Body of pancreas (tissue), 4 donors: ENCODE data around the gene ESYT1. TPM values are rescaled to one million over a fixed set of nuclear protein-coding genes. Genes with fewer than 3 reads are reported as not detected.

Source experiments
- ATAC-seq: fragments of 150-250 bp; one replicate; pipeline ENCODE4 v1.9.1; 2016
- DNase-seq, 4 donors: peaks; one replicate each; pipeline ENCODE4 v3.0.0-alpha.2; 2019
- H3K27ac ChIP-seq, 4 donors: fragments of 200-600 bp; sonication (generic); 1 replicate in 3 of 4; 2 replicates in 1 of 4; pipeline versions ENCODE4 v1.5.1 to v1.6.1; 2016 to 2019; ENCODE audit warnings: mild to moderate bottlenecking in 1 of 4, mixed read lengths in 1 of 4, moderate library complexity in 1 of 4
- H3K27me3 ChIP-seq, 2 donors: fragments of 200-600 bp; sonication (generic); one replicate each; pipeline ENCODE4 v1.6.0; 2016; ENCODE audit warnings: mild to moderate bottlenecking in 1 of 2
- H3K36me3 ChIP-seq, 2 donors: fragments of 200-600 bp; sonication (generic); replicated peaks in 1 of 2; 2 replicates each; pipeline ENCODE4 v1.5.1; 2016; ENCODE audit warnings: low read depth in 2 of 2; ENCODE audit not compliant: insufficient read depth in 1 of 2
- H3K4me1 ChIP-seq: fragments of 200-600 bp; sonication (generic); one replicate; pipeline ENCODE4 v1.6.0; 2016
- H3K4me3 ChIP-seq, 2 donors: fragments of 200-600 bp; sonication (generic); 1 replicate in 1 of 2; 2 replicates in 1 of 2; pipeline ENCODE4 v1.5.1; 2016 to 2019
- H3K9me3 ChIP-seq, 3 donors: fragments of 200-600 bp; sonication (generic); 1 replicate in 2 of 3; 2 replicates in 1 of 3; pipeline ENCODE4 v1.5.1; 2016
- CTCF ChIP-seq, 7 experiments: fragments of 450-650 bp in 4 of 7; fragments of 200-600 bp in 3 of 7; sonication (generic) in 3 of 7; IDR thresholded peaks; one replicate each; pipeline ENCODE4 v1.5.1; 2016 to 2019; ENCODE audit warnings: antibody characterized with exemption in 7 of 7
- POLR2A ChIP-seq, 3 donors: fragments of 450-650 bp; IDR thresholded peaks; one replicate each; pipeline ENCODE4 v1.6.1; 2016; ENCODE audit warnings: antibody characterized with exemption in 3 of 3, mild to moderate bottlenecking in 2 of 3
- WGBS, 2 donors: methylation state at CpG; one replicate each; pipeline ENCODE4 v1.1.5; 2017; 5-methylcytosine and 5-hydroxymethylcytosine counted together
- intact Hi-C: fragments of 100-400 bp; cut with DNase I; formaldehyde crosslinking; loops from one replicate; pipeline ENCODE4 v1.15.1; 2023
- total RNA-seq, 2 donors: library from RNA; depleted of rRNA; stranded (reverse); fragments of >200 nt; gene quantifications; one replicate each; pipeline ENCODE4 v1.1.0, GENCODE V29; 2016

The ESYT1 gene
- total RNA-seq, 2 donors from 2014 or later = 43.3 to 182 TPM

GRCh38 chr12:56158029-56158925 is 30.2 kb downstream of the ESYT1 start, which contains the start of gene MYL6:
TSS of gene MYL6 (plus strand) at chr12:56158359. CDS start at chr12:56158402, 43 bp downstream.
- peaks cover 41% of the 10 kb centered on the region for H3K4me1 ChIP-seq
- H3K27ac ChIP-seq = peak within 1 kb of the TSS; percentile 94 to 100 (median 98)

GRCh38 chr12:56158926-56159461 is 30.9 kb downstream of the ESYT1 start:
- WGBS, 2 donors = 0% methylated on average over 6 of the region's 6 CpGs
- Histone ChIP-seq H3K36me3 (peaks cover 8 to 17% of the 10 kb centered on the region in 2 donors), H3K4me3 (peak overlapping the region; percentile 79 to 84), H3K4me1 (peaks cover 37% of the 10 kb centered on the region), H3K27ac (peak overlapping the region; percentile 94 to 100 (median 98)), H3K27me3 (no peaks in the 10 kb centered on the region), H3K9me3 (no peaks in the 10 kb centered on the region)
- TF ChIP-seq CTCF (IDR thresholded peaks at IDR 0.05) = no peak
- TF ChIP-seq POLR2A (IDR thresholded peaks at IDR 0.05) = peak in 1 of 3 donors; percentile 21
- intact Hi-C loops = no loop called here
- peak; percentile 47 for ATAC-seq
- peak; percentile 71 to 82 (median 80) for DNase-seq

More at GRCh38 chr12:56158029-56158925, 30.2 kb downstream of the ESYT1 start, which contains the start of gene MYL6:
- peak in 1 of 7 experiments; percentile 6 for TF ChIP-seq CTCF (IDR thresholded peaks at IDR 0.05)
- TF ChIP-seq POLR2A (IDR thresholded peaks at IDR 0.05) = peak; percentile 97 to 100 (median 100)
- intact Hi-C loops = no loop called here
- DNase-seq (peak; percentile 97 to 100 (median 98)), ATAC-seq (peak; percentile 92)
- WGBS, 2 donors = 0 to 1% methylated on average over 25 to 30 of the region's 30 CpGs
- Histone ChIP-seq H3K27me3 (no peaks in the 10 kb centered on the region), H3K36me3 (peaks cover 8 to 15% of the 10 kb centered on the region in 2 donors), H3K4me3 (peak within 1 kb of the TSS; percentile 79 to 84), H3K9me3 (no peaks in the 10 kb centered on the region)

GRCh38 chr12:56159482-56160192 is 31.6 kb downstream of the ESYT1 start:
- Histone ChIP-seq H3K27ac (peak overlapping the region; percentile 94 to 100 (median 98)), H3K4me3 (peak overlapping the region; percentile 79 to 84), H3K36me3 (peaks cover 8 to 20% of the 10 kb centered on the region in 2 donors), H3K4me1 (peaks cover 37% of the 10 kb centered on the region), H3K9me3 (no peaks in the 10 kb centered on the region), H3K27me3 (no peaks in the 10 kb centered on the region)
- 10 to 11% methylated on average over 8 of the region's 8 CpGs for WGBS, 2 donors
- DNase-seq (no peak), ATAC-seq (no peak)
- no peak for TF ChIP-seq CTCF (IDR thresholded peaks at IDR 0.05)
- TF ChIP-seq POLR2A (IDR thresholded peaks at IDR 0.05) = no peak
- intact Hi-C loops = no loop called here

- Histone ChIP-seq H3K4me3 (no peak overlapping the region), H3K4me1 (peaks cover 37% of the 10 kb centered on the region), H3K27me3 (no peaks in the 10 kb centered on the region), H3K27ac (peak overlapping the region; percentile 94 to 100 (median 98)), H3K9me3 (no peaks in the 10 kb centered on the region), H3K36me3 (peaks cover 8 to 25% of the 10 kb centered on the region in 2 donors)
- DNase-seq (no peak), ATAC-seq (no peak)
- intact Hi-C loops = no loop called here
- TF ChIP-seq CTCF (IDR thresholded peaks at IDR 0.05) = no peak
- TF ChIP-seq POLR2A (IDR thresholded peaks at IDR 0.05) = no peak
- WGBS, 2 donors = 50 to 55% methylated on average over 7 of the region's 7 CpGs
Measured at GRCh38 chr12:56160193-56160763, 32.2 kb downstream of the ESYT1 start.
